Inflammatory macrophage treated with lipopolysaccharide for 4 hours (primary cell): ENCODE measurements around the gene SLC25A34.

ENCODE experiments used
- DNase-seq: peaks from one replicate; pipeline ENCODE4 v3.0.0-alpha.2; 2020

SLC25A34 gene

DNA sequence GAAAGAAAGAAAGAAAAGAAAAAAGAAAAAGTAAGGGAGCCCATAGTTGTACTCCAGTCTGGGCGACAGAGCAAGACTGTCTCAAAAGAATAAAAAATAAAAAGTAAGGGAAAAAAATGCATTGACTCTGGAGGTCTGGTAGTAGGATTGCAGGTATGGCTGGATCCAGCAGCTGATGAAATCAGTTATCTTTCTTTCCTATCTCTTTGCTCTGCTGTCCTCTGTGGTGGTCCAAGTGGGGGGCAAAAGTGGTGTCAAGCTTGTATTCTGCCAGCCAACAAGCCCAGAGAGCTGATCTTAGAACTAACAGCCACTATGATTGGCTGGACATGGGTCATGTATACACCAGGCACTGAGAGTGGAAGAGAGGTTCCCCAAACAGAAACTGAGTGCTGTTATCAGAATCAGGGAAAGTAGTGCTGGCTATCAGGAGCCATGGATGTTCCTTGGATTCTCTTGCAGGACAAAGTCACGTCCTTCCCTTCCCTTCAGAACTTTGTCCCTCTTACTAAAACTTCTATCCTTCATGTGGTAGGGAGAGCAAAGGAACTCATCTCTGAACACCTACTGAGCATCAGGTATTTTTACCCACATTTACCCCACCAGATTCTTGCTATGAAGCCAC lies 19.1 kb downstream of the SLC25A34 start:
- DNase-seq, result no peak

DNA sequence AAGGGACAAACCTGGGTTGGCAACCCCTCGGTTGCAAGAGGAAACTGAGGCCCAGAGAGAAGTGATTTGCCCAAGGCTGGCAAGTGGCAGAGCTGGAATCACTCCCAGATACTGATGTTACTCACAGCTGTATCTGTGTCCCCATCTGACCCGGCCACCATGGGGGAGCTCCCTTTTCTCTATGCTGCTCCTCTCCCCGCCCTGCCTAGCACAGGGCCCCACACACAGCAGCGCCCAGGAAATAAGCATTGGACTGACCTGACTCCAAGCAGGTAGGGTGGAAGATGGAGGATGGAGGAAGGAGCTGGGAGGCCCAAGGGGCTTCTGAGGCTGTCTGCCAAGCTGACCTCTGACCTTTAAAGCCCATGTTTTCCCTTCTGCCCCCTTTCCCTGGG lies 19.6 kb downstream of the SLC25A34 start:
- no peak for DNase-seq

DNA sequence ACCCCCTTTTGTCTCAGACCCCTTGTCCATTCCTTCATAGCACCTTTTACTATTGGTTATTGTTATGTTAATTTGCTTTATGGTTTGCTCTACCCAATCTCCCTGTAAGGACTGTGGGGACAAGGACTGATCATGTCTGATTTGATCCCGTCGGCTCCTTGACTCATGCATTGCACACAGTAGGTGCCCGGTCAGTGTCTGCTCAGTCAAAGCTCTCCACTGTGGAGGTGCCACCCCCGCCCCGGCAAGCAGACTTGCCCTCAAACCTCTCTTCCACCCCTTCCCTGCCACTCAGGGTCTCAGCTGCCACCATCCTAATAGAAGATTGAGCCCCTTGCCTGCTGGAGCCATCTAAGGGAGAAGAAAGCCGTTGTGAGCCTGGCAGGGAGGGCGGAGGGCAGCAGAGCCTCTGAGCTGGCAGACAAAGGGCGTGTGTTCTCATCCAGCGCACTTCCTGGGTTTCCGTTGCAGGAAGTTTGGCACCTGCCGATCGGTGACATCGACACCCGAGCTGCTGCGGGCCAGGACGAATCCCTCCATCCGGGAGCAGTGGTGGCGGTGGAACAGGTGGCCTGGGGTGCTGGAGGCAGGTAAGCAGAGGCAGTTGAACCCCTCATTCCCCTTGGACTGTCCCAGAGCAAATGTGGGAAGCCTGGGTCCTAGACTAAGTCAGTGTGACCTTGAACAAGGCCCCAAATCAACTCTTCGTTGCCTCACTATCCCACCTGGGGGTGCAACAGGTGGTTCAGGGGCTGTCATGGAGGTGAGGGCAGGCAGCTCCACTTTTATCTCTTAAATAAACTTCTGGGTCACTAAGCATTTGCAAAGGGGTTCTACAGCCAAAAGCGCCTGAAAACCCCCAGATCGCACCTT lies 20.3 kb downstream of the SLC25A34 start:
- no peak for DNase-seq

DNA sequence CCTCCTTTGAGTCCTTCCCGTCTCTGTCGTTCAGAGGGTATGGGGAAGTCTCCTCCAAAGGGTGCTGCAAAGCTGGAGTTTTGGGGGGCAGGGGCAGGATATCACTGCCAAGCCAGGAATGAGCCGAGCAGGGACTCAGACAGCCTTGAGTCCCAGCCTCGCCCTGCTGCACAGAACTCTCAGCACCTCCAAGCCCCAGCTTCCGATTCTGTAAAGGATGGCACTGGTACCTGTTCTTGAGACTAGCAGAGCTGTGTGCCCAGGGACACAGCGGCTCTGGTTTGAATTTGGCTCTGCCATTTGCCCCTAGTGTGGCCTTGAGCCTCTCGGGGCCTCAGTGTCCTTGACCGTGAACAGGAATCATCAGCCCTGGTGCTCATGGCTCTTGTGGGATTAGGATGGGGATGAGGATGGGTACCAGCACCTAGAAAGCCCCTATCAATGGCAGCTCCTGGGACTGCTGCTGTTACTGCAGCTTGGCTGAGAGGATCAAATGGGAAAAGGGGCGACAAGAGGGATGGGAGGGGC lies 21.0 kb downstream of the SLC25A34 start:
- DNase-seq, result no peak

DNA sequence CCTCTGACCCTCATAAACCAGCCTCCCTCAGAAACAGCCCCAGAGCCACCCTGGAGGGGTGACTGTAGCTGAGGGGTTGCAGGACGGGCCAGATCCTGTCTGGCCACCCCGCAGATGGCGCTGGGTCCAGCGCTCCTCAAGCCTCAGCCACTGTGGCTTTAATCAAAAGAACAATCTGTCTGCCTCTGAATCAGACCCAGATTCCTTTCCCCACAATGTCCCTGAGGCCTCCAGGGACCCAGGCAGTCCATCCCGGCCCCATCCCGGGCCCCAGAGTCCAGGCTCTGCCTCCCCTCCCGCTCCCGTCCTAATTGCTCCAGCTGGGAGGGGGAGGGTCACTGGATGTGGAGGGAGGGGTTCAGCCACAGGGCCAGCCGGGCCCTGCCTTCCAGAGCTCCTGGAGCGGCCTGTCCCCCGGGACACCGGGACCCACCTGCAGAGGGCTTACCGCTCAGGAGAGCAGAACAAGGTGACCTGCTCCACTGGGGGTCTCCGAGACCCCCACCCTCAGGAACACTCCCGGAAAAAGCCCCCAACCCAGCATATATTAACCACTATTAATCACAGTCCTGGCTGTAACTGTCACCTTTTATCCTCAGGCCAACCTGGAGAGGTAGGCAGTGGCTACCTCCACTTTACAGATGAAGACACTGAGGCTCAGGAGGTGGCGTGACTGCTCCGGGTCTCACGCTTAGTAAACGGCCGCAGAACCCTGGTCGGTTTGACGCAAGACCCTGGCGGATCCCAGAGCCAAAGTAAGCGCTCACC lies 21.7 kb downstream of the SLC25A34 start:
- DNase-seq, result no peak

DNA sequence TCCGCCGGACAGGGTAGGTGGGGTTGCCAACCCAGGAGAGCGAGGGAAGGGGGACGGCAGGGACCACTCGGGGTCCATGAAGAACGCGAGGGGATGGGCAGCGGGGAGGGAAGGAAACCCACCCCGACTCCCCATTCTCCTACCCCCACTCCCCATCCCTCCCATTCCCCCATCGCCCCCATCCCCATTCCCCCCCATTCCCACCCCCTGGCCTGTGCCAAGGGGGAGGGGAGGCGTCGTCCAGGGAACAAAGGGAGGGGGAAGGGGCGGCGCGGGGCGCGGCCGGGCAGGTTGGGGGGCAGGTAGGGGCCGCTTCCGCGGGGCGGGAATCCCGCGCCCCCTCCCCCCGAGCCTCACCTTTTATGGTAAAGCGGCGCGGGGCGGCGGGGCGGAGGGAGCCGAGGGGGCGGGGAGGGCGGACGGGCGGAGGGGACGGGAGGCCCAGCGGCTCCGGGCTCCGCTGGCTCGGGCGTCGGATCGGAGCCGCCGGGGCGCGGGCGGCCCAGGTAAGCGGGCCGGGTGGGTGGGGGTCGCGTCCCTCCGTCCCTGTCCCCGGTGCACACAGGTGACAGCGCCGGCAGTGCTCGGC lies 22.4 kb downstream of the SLC25A34 start, which contains the start of gene FBLIM1:
TSS of gene FBLIM1 (plus strand) at position 453 of the 589 bp plus-strand sequence. CDS start 6,189 bp downstream, outside the sequence.
- no peak for DNase-seq

DNA sequence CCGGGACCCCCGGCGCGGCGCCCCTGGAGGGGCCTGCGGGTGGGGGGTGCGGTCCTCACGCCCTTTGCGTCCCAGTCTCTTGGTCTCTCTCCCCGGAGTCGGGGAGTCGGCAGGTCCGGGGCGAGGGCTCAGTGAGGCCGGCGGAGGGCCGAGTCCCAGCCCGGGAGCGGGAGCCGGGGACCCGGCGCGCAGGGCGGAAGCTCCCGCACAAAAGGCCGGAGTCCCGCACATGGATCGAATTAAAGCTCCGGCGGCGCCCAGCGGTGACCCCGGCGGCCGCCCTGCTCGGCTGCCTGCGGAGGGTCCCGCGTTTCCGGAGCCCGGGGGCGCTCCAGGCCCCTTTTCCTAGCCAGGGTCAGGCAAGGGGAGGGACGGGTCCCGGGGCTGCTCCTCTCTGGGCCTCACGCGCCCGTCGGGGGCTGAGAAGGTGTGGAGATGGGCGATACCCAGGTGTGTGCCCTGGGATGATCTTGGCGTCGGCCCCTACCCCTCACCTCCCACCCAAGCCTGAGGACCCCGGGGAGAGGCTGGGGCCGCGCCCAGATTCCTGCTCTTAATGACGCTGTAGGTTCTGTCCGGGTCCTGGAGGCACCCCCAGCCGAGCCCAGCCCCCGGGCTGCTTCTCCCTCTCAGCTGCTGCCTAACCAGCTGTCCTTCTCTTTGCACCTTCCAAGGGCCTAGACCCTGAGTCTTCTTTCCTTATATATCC lies 23.0 kb downstream of the SLC25A34 start:
- no peak for DNase-seq

DNA sequence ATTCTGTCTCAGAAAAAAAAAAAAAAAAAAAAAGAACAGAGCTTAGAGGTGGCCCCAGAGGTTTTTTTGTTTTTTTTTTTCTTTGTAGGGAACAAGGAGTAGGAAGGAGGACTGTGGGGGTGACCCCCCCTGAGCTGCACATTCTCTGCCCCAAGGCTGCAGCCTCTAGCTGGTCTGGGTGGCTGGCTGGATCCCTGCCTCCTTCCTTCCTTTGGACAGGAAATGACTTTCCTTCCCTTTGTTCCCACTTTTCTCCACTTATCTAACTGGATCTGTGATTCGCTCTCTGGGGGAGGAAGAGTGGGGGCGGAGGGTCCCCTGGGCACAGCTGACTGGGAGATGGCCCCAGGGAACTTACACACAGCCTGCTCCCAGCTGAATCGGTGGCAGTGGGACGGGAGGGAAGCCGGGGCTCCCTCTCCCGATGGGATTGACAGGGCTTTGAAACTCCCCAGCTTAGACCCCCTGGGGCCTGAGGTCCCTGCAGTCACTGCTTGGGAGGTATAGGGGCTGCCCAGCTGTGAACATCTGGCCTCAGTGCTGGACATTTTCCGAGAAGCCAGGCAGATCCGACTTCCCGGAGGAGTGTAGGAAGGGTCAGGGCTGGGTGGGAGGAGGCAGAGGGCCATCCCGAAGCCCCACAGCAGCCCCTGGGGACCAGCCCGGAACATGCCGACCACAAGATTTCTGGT lies 24.6 kb downstream of the SLC25A34 start:
- no peak for DNase-seq

DNA sequence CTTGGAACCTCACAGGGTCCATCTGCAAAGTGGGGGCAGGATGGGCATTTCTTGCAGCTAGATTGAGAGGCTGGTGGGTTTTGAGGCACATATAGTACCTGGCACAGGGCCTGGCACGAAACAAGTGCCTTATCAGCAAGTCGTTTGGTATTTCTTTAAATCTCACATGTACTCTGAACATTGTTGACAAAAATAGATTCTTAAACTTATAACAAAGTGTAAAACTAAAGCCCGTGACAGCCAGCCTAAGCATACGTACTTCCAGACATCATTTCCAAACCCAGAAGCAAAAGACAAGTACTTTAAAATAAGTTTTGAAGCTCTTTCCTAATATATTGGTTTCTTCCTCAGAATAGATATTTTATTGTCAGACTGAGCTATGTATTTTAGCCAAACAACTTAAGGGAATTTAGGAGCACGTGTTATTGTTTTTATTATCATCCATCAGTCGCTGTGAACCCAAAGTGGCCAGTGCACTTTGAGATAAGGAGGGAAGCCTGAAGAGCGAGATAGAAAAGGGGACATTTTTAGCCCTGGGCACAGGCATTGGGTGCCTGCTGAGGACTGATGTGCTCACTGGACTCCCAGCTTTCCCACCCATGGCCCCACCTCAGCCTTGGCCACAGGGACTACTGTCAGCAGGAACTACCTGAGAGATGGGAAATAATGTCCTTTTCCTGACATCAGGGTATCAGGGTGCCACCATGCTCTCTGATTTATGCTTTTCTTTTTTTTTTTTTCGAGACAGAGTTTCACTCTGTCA lies 25.5 kb downstream of the SLC25A34 start:
- no peak for DNase-seq

DNA sequence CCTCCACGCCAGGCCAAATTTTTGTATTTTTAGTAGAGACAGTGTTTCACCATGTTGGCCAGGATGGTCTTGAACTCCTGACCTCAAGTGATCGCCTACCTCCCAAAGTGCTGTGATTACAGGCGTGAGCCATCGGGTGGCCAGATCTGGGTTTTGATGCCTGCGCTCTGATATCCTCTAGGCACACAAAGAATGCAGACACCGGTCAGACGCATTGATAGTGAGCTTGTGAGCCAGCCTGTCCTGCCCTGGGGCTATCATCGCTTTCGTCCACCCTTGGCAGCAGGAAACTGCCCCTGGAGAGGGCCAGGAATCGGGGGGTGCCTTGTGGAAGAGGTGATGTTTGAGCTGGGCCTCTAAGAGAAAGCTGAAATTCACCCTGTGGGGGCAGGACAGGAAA lies 26.5 kb downstream of the SLC25A34 start:
- no peak for DNase-seq

DNA sequence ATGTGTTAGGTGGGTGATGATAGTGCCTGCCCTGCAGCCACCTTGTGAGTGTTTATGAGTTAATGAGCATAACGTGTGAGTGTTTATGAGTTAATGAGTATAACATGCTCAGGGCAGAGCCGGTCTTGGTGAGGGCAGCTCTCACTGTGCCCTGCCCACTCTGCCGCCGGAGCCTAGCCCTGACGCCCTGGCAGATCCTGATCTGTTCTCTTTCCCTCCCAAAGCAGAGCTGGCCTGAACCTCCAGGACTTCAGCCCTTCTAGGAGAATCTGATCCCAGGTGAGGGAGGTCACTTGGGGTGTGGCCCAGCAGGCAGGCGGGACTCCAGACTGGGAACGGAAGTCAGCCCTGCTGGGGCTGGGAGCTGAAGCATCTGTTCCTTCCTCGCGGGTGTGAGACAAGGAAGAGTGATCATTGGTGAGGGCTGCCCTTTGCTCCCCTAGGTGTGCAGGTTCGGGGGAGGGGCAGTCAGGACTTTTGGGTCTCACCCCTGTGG lies 28.3 kb downstream of the SLC25A34 start:
- DNase-seq, result no peak

DNA sequence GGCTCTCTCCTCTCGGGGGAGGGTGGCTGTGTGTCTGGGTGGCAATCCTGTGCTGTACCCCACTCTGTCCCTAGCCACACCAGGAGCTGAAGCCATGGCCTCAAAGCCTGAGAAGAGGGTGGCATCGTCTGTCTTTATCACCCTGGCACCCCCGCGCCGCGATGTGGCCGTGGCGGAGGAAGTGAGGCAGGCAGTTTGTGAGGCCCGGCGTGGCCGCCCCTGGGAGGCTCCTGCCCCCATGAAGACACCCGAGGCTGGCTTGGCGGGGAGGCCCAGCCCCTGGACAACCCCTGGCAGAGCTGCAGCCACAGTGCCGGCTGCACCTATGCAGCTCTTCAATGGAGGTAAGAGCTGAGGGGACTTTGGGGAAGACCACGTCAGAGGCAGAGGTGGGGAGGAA lies 28.8 kb downstream of the SLC25A34 start:
- DNase-seq, result no peak

DNA sequence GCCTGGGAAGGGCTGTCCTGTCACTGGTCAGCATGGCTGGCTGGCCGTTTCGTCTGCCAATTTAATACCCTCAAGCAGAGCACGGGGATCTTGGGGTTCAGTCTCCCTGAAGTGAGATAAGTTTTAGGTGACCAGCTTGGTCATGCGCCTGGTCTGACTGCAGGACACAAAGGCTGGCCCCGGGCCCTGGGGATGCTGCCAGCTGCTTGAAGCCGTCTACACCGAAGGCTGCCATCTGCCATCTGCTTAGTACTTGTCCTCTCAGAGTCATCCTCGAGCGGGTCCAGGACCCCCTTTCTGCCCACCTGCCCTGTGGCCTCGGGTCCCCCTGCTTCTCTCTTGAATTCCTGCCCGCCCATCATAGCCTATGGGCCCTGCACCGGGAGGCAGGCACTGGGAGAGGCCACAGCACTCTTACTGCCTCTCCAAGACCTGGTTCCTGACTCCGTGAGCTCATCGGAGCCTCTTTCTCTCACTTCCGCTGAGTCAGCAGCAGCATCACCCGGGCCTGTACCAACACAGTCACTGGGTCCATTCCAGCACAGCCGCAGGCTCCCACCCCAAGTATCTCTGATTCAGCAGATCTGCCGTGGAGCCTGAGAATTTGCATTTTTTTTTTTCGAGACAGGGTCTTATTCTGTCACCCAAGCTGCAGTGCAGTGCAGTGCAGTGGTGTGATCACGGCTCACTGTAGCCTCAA lies 29.6 kb downstream of the SLC25A34 start:
- DNase-seq, result no peak

DNA sequence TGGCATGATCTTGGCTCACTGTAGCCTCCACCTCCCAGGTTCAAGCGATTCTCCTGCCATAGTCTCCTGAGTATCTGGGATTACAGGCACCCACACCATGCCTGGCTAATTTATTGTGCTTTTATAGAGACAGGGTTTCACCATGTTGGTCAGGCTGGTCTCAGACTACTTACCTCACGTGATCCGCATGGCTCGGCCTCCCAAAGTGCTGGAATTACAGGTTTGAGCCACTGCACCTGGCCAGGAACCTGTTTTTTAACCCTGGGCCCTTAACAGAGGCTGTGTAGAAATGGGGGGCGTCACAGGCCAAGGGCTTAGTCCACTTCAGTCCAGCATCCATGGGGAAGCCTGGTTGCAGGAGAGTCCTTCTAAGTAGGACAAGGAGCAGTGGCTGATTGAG lies 31.9 kb downstream of the SLC25A34 start:
- DNase-seq, result no peak

DNA sequence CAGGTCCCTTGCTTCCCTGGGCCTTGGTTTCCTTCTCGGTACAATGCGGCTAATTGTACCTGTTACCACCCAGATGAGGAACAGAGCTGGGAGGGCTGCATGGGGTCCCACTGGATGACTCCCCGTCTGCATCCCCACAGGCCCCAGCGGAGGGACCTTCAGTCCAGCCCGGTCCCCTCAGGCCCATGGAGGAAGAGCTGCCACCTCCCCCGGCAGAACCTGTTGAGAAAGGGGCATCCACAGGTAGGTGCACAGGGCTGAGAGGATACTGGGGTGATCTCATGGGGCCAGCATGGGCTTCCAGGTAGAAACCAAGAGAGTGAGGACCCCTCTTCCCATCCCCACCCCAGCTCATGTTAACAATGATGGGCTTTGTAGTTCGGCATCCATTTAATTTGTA lies 32.3 kb downstream of the SLC25A34 start:
- no peak for DNase-seq

DNA sequence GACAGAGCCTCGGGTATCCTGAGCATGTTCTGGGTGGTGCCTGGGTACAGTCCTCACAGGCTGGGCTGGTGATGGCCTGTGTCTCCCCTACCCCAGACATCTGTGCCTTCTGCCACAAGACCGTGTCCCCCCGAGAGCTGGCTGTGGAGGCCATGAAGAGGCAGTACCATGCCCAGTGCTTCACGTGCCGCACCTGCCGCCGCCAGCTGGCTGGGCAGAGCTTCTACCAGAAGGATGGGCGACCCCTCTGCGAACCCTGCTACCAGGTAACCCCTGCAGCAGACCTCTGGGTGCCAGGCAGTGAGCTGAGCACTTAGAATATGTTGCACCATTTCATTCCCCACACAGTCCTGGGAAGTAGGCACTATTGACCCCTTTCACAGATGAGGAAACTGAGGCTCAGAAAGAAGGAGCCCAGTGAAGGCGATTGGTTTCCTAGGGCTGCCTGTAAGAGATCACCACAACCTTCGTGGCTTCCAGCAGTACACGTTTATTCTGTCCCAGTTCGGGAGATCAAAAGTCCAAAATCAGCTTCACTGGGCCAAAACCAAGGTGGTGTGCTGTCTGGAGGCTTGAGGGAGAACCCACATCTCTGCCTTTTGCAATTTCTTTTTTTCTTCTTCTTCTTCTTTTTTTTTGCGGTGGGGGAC lies 34.4 kb downstream of the SLC25A34 start:
- no peak for DNase-seq

DNA sequence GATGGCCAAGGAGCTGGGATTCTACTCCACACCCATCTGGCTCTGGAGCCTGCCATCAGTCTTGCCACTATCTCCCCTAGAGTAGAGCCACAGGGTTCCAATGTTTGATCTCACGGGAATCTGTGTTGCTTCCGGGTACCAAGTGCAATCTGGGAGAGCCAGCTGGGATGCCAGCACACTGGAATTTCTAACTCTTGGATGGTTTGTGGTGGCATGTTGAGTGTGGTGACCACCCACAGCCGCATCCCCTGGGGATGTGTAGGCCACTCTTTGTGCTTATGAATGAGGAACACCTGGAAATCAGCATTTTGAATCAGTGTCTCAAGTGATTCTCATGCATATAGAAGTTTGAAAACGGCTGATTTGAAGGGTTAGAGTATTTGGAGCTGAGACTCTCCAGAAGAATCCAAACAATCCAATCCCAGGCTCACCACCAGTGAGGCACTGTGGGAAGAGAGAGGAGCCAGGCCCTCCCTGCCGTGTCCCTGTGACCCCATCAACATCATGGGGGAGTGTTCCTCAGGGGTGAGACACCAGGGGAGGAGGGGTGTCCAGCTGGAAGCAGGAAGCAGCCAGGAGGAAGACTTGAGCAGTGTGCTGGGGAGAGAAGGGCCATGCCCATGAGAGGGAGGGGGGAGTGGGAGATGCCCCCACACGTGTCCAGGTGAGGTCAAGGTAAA lies 35.9 kb downstream of the SLC25A34 start:
- DNase-seq, result no peak

DNA sequence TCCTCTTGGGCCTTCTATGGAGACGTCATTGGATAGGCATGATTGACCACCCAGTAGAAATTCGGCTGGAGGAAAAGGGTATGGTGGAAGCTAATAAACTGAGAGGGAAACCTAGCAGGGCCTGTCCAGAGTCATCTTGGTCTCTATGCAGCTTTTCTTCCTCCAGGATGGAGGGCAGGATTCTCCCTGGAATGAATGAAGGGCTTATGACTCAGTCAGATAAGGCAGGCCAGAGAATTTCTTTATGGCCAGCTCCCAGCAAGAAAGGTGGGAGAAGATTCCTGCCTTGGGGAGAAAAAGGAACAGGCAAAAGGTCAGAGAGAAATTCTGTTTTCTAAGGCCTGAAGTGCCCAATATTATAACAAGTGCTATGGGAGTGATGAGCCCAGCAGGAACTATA lies 39.6 kb downstream of the SLC25A34 start:
- DNase-seq, result no peak
